ENCODE data around the gene ADAM12. TPM values are rescaled to one million over a fixed set of nuclear protein-coding genes. Genes with fewer than 3 reads are reported as not detected.

The ADAM12 gene
- polyA plus RNA-seq, 1 donor, result 15.0 TPM

DNA sequence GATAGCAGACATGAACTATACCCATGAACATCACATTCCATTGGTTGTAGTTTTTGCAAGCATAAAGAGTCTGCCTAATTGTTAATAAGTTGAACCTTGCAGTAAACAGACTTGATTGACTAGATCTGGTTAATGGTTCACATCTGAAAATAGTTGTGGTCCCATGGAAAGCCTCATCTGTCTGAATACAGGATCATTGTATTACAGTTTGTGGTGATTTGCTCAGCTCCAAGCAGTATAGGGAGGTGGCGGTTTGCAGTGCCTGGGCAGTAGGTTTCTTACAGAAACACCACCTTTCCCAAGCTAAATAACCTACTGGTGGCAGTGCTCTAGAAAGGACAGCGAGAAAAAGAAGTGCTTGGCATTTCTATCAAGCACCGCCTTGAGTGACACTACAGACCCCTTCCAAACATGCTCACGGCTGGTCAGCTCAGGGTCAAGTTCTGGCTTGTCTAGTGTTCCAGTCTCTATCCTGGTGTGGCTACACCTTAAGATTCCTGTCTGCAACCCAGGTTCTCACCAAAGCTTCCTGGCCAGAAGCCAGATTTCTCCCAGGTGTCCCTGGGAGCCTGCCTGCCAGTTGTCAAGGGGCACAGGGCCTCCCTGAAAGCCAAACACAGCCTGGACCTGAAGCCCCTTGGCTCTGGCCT is 372.0 kb downstream of the ADAM12 start:
- DNase-seq (ENCODE audit: low read depth), result no peak

DNA sequence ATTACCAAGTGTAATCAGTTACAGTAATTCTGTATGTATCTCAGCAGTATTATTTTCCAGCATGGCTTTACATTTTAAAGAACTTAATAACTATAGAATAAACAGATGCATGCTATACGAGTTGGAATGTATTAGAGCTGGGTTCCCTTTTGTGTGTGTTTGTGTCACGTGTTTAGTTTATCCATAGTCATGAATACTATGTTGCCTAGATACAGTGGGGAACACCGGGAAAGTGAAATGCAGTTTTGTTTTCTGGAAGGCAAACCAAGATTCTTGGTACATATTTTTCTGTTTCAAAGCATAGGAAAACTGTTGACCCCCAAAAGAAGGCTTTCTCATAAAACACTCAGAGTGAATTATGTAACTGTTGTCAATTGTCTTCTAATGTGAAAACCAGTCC is 372.9 kb downstream of the ADAM12 start:
- no peak for DNase-seq (ENCODE audit: low read depth)

DNA sequence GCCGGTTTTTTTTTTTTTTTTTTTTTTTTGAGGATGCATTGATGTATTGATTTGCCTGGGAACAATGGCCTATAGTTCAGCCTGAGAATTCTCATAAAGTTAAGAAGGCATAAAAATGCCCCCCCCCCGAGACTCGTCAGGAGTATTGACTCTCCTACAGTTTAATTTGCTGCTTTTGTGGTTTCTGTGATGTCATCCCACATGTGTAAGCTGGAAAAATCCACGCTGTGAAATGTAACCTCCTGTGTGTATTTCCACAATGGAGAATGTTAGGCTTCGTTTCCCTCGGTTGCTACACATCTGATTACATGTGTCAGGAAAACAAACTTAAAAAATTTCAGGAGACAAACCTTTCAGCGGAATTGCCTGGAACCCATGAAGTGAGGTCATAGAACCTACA is 374.0 kb downstream of the ADAM12 start:
- DNase-seq (ENCODE audit: low read depth), result no peak

DNA sequence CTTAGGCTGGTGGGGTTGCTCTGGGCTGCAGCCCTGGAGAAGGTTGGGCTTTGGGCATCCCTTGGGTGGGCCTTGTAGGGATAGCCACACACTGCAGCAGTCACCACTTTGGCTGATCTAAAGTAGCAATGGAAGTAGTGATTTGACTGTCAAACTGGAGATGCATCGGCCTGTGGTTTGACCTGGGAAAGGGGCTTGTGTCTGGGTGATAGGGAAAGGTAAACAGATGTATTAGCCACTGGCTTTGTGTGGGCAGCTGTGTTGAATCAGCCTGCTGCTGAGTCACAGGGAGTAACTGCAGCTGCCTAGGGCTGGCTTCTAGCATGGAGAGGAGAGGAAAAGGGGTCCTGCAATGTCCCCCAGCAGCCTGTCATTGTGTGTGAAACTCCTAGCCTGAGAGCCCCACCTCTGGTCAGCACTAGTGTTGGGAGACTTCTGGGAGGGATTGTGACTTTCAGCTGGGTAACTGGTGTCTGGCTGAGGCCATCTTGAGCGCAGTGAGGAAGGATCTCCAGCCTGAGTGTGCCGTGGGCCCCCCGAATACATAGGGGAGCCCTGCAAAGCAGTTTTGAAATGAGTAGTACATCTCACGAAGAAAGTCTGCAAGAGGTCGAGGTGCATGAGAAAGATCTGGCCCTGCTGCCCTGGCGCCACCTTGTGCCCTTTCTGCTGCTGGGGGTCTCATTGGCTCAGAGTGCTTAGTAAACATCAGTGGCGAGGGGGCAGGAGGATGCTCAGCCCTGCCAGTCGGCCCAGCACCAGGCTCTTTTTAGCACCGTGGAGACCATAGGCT is 374.6 kb downstream of the ADAM12 start:
- DNase-seq (ENCODE audit: low read depth), result no peak

DNA sequence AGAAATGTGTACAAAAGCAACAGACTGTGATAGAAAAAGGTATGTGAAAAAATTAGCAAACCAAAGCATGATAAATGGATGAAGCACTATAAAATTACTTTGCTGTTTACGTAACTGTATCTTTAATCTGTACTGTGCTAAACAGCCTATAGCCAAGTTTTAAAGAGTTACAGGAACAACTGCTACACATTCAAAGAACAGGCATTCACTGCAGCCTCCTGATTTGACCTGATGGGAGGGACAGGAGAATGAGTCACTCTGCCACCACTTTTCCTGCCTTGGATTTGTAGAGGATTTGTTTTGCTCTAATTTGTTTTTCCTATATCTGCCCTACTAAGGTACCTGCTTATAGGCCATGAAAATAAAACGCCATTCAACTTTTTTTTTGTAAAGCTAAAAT is 375.8 kb downstream of the ADAM12 start:
- no peak for DNase-seq (ENCODE audit: low read depth)

DNA sequence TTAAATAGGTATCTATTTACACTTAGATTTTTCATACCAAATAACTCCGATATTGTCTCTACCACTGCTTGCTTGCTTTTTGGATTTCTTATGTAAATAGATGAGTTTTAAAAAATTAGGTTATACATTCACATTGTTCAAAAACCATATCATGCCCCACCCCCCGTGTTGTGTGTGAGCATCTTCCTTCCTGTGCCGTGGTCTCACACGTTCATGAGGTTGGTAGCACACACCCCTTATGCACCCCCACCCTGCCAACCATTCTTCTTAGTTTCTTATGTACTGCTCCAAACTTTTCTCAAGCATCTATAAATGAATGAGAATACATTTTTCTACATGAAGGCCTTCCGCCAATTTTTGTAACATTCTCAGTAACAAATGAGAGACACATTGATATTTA is 376.3 kb downstream of the ADAM12 start:
- no peak for DNase-seq (ENCODE audit: low read depth)

DNA sequence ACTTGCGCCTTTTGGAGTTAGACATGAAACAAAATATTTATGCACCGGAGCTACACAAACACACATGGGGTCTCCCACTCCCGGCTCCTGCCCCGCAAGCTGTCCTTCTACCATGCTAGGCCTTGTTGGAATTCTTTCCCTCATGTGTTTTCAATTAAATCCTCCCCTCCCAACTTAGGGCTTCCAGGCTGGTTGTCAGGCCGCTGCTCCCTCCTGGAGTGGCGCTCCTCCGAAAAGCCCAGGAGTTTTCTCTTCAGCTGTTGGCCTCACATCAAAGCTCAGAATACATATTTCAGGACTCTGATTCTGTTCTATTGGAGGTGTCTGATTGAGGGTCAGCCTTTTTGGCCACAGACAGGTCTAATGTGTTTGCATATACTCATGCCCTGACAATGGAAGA is 378.6 kb downstream of the ADAM12 start:
- no peak for DNase-seq (ENCODE audit: low read depth)

DNA sequence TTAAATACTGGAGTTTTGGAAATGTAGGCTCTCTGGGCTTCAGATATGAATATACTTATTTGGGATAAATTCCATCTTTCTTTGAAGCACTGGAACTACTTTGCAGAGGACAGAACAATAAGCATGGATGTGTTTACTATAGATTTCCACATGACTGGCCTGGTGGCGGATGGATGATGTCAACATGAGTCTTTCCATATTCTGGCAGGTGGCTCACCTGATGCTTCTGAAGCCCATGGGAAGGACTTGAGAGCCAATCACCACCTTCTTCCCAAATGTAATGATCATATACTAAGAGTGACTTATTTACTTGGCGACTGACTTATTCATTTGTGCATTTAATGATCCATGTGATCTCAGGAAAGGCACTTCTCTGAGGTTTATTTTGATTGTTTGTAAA is 381.4 kb downstream of the ADAM12 start:
- DNase-seq (ENCODE audit: low read depth), result no peak

DNA sequence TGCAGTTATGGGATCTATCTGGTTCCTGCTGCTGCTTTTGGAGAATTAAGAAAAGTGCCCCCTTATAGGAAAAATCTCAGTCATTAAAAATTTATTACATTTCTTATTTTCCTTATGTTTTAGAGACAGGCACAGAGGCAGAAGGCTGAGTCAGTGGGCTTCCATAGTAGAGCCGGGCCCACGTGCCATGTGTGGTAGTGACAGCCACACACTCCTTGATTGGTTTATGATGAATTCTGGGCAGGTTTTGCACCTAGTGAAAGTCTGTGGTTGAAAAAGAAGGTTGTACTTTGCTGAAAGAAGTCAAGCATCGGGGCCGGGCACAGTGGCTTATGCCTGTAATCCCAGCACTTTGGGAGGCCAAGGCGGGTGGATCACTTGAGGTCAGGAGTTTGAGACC is 382.0 kb downstream of the ADAM12 start:
- DNase-seq (ENCODE audit: low read depth), result no peak

DNA sequence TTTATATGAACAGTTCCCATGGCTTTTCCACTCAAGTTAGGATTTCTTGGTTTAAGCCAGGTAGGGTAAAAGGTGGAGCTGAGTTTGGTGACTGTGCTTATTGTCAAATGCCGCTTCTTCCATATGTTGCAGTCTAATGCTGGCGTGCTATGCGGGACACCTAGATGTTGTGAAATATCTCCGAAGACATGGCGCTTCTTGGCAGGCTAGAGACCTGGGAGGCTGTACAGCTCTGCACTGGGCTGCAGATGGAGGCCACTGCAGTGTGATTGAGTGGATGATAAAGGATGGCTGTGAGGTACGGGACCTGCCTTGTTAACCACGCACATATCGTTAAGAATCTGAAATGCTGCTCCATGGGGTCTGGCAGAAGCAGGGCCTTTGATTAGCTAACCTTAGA is 383.5 kb downstream of the ADAM12 start:
- DNase-seq (ENCODE audit: low read depth), result no peak

DNA sequence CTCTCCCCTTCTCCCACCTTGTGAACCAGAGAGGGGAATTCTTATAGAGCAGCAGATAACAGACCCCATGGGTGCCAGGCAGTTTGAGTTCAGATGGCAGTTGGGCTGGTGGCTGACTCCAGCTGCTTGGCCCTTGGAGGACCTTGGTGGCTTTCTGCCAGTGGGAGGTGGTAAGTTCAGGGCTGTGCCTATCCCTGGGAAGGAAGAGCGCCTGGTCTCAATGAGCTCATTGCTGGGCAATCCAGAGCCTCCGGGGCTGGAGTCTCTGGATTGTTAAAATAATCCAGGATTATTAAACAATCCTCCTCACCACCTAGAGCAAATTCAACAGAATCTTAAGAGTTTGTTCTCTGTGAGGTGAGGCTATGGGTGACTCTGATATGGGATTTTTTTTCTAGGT is 386.7 kb downstream of the ADAM12 start:
- DNase-seq (ENCODE audit: low read depth), result no peak

DNA sequence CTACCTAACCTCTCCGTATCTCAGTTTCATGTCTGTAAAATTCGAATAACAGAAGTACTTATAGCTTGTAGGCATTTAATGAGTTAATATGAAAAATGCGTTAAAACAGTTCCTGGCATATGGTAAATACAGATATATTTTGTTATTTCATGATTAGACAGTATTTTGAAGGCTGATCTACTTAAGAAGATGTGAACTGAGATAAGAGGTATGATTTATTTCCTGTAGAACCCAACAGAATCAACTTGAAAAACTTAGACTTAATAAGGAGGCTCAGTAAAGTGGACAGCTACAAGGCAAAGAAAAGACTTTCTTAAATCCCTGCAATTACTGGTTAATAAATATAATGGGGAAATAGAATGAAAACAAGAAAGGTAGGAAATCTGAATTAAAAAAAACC is 388.6 kb downstream of the ADAM12 start:
- no peak for DNase-seq (ENCODE audit: low read depth)

DNA sequence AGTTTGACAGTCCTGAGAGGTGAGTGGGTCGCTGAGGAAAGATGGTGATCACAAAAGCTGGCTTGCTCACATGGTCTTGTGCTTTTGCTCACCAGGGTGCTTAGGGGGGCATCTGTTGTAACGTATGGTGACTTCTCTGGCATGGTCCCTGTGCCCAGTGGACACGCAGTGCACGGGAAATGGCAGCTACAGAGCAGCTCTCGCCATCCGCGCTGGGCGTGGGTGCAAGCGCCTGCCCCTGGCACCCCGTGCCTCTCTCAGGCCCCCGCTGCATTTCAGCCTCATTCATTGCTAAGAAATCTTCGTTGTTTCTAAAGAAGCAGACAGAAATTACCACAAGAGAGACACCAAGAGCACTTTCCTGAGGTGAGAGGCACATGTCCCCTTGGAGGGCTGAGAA is 390.7 kb downstream of the ADAM12 start:
- no peak for DNase-seq (ENCODE audit: low read depth)

DNA sequence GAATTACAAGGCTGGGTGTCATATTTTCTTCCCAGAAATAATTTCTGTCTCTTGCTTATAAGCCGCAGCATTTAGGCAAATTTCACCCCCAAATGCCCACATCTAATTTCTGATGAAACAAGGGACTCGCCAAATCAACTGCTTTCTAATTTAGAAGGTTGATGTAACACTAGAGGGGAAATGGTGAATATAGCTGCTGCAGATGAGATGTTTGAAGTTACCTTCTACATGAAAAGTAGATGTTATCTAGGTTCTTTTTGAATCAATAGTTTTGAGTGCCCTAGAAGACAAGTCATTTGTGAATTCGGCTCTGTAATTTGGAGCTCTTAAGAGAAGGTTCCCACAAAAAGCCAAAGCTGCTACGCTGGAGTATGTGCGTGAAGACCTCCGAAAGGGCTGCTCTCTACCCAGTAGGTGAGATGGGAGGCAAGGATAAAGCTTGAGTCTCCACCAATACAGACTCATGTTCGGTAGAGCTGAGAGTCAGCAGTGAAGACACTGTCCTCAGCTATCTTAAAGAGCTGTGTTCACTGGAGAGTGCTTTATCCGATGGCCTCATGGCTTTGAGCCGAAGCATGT is 392.5 kb downstream of the ADAM12 start:
- DNase-seq (ENCODE audit: low read depth), result no peak

DNA sequence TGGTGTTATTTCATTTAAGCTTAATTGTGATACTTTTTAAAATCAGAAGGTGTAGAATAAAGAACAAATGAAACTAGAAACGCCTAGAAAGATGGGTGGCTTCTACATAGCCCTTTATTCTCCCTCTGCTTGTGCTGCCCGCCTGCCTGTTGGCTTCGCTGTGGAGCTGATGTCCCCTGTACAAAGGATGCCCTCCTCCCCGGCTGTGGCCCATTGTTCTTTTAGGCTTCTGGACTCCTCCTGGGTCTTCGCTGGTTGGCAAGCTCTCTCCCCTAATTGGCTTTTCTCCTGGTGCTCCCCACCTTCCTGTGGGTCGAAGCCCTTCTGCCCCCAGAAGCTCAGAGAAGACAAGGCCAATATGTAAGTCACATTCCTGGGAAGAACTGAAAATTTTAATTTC is 393.7 kb downstream of the ADAM12 start:
- no peak for DNase-seq (ENCODE audit: low read depth)

DNA sequence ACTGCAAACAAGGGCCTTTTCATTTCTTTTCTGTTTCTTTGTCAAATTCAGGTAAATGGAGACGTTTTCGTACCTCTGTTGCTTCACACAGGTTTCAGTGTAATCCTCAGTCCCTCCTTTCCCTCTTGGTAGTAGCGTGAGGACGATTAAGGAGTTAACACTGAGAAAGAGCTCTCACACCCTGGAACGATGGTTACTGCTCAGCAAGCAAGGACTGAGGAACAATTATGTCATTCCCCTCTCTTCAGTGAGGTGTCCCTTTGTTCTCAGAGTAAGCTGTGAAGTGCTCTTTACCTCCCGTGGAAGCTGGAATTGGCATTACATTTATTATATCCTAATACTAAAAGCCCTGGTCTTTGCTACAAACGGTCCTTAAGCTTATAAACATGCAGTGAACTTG is 396.0 kb downstream of the ADAM12 start:
- DNase-seq (ENCODE audit: low read depth), result no peak

DNA sequence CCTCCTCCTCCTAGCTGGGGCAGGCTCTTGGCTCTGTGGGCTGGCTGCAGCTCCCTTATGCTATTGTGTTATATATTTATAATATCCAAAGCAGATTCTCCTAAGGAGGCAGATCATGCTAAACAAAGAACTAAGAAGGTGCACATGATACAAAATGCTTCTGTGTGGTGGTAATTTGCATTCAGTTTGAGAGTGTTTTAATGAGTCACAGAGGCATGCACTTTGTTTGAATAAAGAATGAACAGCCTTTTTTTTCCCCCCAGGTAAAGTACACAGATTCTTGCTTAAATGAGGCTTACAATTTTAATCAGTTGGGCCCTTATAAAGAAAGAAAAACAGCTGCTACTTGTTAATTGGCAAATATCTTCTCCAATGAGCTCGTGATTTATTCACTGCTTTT is 396.9 kb downstream of the ADAM12 start:
- DNase-seq (ENCODE audit: low read depth), result no peak

DNA sequence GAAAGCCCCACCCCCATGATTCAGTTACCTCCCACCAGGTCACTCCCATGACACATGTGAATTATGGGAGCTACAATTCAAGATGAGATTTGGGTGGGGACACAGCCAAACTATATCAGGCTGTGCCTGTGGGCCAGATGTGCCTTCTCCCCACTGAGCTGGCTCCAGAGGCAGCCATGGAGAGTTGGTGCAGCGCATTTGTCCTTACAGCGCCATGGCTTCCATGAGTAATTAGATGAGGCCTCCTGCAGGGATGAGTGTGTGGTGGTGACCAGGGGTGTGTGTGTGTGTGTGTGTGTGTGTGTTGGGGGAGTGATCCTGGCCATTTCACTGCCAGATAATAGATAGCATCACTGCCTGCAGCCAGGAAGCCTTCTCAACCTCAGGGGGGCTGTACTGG is 397.3 kb downstream of the ADAM12 start:
- DNase-seq (ENCODE audit: low read depth), result no peak

DNA sequence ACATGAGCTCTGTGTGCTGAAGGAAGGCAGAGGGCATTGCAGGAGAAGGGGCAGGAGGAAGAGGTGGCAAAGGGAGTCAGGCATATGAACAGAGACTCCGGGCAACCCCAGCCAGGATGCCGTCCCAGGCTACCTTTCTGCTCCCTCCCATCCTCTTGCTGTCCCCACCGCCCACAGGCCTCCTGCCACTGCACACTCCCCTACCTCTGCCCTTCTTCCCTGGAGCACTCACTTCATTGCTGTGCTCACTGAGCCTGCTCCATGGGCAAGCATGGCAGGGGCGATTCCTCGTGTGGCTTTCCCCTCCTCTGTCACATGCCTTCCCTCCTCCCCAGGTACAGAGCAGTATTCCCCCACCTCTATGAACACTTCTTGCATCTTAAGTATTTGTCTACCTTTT is 398.5 kb downstream of the ADAM12 start:
- DNase-seq (ENCODE audit: low read depth), result no peak

DNA sequence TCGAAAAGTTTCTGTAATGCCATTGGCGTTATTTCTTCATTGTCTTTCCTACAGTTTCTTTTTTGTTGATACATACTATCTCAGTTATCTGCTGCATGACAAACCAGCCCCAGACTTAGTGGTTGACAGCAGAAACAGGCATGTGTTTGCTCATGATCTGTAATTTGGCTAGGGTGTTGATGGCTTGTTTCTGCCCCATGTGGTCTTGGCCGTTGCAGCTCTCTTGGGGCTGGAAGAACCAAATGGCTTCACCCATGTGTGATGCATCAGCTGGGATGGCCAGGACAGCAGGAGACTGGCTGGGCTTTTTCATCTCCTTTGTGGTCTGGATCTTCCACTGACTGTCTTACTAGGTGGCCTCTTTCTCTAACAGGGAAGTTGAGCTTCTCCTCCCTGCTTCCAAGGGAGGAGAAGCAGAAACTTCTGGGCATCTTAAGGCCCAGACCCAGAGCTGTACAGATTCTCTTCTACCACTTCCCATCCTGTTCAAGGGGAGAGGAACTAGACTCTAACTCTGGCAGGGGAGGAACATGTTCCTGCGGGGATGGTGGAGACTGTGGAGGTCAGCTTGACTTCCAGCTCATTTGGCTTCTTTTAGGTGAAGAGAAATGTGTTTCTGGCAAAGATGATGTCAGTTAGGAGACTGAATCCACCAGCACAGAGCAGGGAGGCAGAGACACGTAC is 402.6 kb downstream of the ADAM12 start:
- DNase-seq (ENCODE audit: low read depth), result no peak

DNA sequence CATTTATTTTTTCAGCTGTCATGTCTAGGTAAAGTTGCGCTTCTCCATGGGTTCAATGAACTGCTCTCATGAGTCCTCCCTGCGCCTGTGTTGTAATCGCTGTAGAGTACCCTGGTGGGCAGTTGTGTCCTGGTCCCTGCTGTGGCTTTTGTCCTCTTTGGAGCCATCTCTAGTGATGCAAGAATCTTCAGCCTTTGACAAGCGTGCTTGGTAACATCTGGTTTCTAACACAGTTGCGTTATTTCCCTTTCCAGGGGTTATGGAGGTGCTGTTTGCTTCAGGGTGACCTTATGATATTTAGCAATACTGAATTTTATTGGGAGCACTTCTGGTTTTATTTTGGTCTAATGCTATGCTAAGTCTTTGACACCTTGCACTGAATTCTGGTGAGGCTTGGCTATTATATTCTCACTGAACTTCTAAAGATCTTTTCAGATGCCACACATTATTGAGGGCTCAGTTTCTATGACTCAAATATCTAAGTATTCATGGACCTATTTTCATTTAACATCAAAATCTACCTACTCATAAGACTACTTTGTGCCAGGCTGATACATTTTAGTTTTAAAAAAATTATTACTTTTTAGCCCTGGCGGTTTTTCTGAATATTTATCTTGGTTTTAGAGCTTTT is 403.3 kb downstream of the ADAM12 start:
- DNase-seq (ENCODE audit: low read depth), result no peak

DNA sequence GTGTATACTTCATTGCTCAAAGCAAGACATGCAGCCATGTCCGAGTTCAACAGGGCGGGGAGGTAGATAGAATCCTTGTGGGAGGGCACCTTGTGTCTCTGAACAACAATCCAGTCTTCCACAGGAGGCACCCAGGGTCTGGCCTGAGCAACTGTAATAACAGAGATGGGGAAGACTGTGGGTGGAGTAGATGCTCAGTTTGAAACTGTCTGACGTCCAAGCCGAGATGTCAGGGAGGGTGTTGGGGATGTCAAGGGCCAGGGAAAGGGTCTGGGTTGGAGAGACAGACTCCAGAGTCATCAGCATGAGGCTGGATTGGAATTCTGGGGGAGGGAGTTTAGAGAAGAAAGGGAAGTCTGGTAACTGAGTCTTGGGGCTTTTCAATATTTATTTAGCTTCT is 403.9 kb downstream of the ADAM12 start:
- no peak for DNase-seq (ENCODE audit: low read depth)

Data from forelimb muscle (tissue), 1 donor.